Small intestine (tissue), 7 donors: ENCODE measurements around the gene RNF212B. TPM values are rescaled to one million over a fixed set of nuclear protein-coding genes. Genes with fewer than 3 reads are reported as not detected.
"Not testable (repeated sequence)": the region's sequence is repeated elsewhere in the genome, so short reads cannot be mapped to it uniquely, and the experiment has no call there.

Experiments used
- DNase-seq, 2 donors: peaks; one replicate each; pipeline versions ENCODE4 v3.0.0 to v3.0.0-alpha.2; 2013
- FAIRE-seq: peaks from 2 replicates; lab custom pipeline; 2012; peaks lifted over from hg19 to GRCh38; lab: Jason Lieb, UNC
- H3K27ac ChIP-seq, 3 donors: one replicate each; pipeline ENCODE4 v1.5.1; 2013; ENCODE audit warnings: low read length in 2 of 3, mild to moderate bottlenecking in 2 of 3, control low read depth in 1 of 3, inconsistent platforms in 1 of 3, low read depth in 1 of 3, moderate library complexity in 1 of 3
- H3K27me3 ChIP-seq, 3 donors: one replicate each; pipeline ENCODE4 v1.6.1; 2013; ENCODE audit warnings: low read length in 3 of 3, inconsistent platforms in 1 of 3; ENCODE audit not compliant: control insufficient read depth in 3 of 3, insufficient read depth in 3 of 3
- H3K36me3 ChIP-seq, 3 donors: one replicate each; pipeline ENCODE4 v1.6.1; 2013; ENCODE audit warnings: low read length in 3 of 3, inconsistent platforms in 1 of 3, low read depth in 1 of 3, mild to moderate bottlenecking in 1 of 3, moderate library complexity in 1 of 3; ENCODE audit not compliant: control insufficient read depth in 3 of 3, insufficient read depth in 2 of 3
- H3K4me1 ChIP-seq, 3 donors: one replicate each; pipeline ENCODE4 v1.6.1; 2013; ENCODE audit warnings: low read length in 2 of 3, inconsistent platforms in 1 of 3, low read depth in 1 of 3, mild to moderate bottlenecking in 1 of 3, moderate library complexity in 1 of 3; ENCODE audit not compliant: control insufficient read depth in 3 of 3, insufficient read depth in 2 of 3
- H3K4me3 ChIP-seq, 3 donors: one replicate each; pipeline ENCODE4 v1.5.1; 2013; ENCODE audit warnings: low read length in 3 of 3, control low read depth in 1 of 3, inconsistent platforms in 1 of 3, low read depth in 1 of 3, mild to moderate bottlenecking in 1 of 3, moderate library complexity in 1 of 3
- H3K9me3 ChIP-seq, 2 donors: one replicate each; pipeline ENCODE4 v1.6.1; 2013; ENCODE audit warnings: low read depth in 1 of 2, low read length in 1 of 2; ENCODE audit not compliant: control insufficient read depth in 2 of 2, insufficient read depth in 1 of 2
- WGBS, 3 donors: extraction: QIAGEN DNeasy Blood & Tissue Kit; methylation state at CpG; one replicate each; pipeline ENCODE4 v1.1.7; 2013; 5-methylcytosine and 5-hydroxymethylcytosine counted together
- polyA plus RNA-seq, 4 donors: library from polyadenylated mRNA; stranded (reverse) in 3 of 4; unstranded in 1 of 4; fragments of 200-250 nt in 3 of 4; fragments of 120-200 nt in 1 of 4; gene quantifications; one replicate each; pipeline versions ENCODE4 v1.2.1 to v1.2.3, GENCODE V29; 2013
- donor health status: healthy with polysubstance abuse.
- donor health status: control.
- donor health status: control.
- donor health status: Bipolar disorder and iron deficiency.
- donor health status: healthy.

Gene RNF212B
- polyA plus RNA-seq, 4 donors: 0.07 to 0.45 (median 0.27) TPM; not detected in 1

DNA sequence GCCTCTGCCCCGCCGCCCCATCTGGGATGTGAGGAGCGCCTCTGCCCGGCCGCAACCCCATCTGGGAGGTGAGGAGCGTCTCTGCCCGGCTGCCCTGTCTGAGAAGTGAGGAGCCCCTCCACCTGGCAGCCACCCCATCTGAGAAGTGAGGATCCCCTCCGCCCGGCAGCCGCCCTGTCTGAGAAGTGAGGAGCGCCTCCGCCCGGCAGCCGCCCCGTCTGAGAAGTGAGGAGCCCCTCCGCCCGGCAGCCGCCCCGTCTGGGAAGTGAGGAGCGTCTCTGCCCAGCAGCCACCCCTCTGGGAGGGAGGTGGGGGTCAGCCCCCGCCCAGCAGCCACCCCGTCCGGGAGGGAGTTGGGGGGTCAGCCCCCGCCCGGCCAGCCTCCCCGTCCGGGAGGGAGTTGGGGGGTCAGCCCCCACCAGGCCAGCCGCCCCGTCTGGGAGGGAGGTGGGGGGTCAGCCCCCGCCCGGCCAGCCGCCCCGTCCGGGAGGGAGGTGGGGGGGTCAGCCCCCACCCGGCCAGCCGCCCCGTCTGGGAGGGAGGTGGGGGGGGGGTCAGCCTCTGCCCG, 5.4 kb upstream of the RNF212B start:
- H3K4me1 ChIP-seq, DNase-seq, H3K36me3 ChIP-seq, H3K27ac ChIP-seq, FAIRE-seq, H3K4me3 ChIP-seq, H3K9me3 ChIP-seq, H3K27me3 ChIP-seq: not testable (repeated sequence)
- 90 to 91% (median 90%) methylated on average over 10 to 38 of the region's 38 CpGs for WGBS, 3 donors

DNA sequence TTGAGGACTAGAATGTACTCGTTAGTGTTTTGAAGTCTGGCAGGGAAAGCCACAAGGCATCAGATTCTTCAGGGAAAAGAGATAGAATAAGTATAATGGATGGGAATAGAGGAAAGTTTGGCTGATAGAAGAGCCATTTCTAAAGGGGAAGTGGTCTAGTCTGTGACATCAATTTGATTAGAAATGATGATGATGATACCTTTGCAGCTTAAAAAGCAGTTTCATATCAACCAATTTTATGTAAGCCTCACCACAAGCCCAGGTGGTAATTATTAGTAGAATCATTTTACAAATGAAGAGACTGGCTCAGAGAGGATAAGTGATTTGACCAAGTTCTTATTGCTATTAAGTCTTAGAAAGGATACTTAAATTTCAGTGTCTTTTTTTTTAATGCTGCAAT, 2.9 kb downstream of the RNF212B start:
- no peak for FAIRE-seq
- Histone ChIP-seq H3K36me3 (no peaks in the 10 kb centered on the region), H3K9me3 (no peaks in the 10 kb centered on the region), H3K27me3 (no peaks in the 10 kb centered on the region), H3K4me1 (peaks cover 0 to 22% (median 0%) of the 10 kb centered on the region in 3 donors), H3K27ac (no peak overlapping the region), H3K4me3 (no peak overlapping the region)
- DNase-seq: no peak
- 78 to 90% (median 82%) methylated on average over 1 of the region's 1 CpG for WGBS, 3 donors

DNA sequence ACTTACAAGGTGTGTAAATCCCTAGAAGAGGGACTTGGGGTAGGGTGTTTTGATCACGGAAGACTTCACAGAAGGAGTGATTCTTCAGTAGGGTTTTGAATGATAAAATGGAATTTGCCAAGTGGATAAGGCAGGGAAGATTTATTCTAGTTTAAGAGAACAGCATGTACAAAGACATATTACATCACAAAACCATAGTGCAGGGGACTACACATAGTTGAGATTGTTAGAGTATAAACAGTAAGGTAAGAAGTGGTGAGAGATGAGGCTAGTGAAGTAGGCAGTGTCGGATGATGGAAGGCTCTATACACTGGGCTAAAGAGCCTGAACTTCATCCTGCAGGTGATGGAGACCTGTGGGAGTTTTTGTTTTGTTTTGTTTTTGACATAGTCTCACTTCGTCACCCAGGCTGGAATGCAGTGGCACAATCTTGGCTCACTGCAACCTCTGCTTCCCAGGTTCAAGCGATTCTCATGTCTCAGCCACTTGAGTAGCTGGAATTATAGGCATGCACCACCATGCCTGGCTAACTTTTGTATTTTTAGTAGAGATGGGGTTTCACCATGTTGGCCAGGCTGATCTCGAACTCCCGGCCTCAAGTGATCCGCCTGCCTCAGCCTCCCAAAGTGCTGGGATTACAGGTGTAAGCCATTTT, 3.5 kb downstream of the RNF212B start:
- not testable (repeated sequence) for H3K9me3 ChIP-seq, H3K4me3 ChIP-seq, DNase-seq, H3K27me3 ChIP-seq, FAIRE-seq, H3K36me3 ChIP-seq, H3K27ac ChIP-seq
- WGBS, 3 donors: 92 to 97% (median 94%) methylated on average over 7 of the region's 7 CpGs
- peaks cover 0 to 27% (median 0%) of the 10 kb centered on the region in 3 donors for H3K4me1 ChIP-seq

- Histone ChIP-seq H3K9me3 (no peaks in the 10 kb centered on the region), H3K36me3 (no peaks in the 10 kb centered on the region), H3K4me1 (peaks cover 0 to 28% (median 0%) of the 10 kb centered on the region in 3 donors), H3K27ac (no peak overlapping the region), H3K4me3 (no peak overlapping the region), H3K27me3 (no peaks in the 10 kb centered on the region)
- FAIRE-seq (no peak), DNase-seq (no peak)
- WGBS, 3 donors: 85 to 96% (median 93%) methylated on average over 2 of the region's 3 CpGs
These were observed 4.3 kb downstream of the RNF212B start for GRCh38 chr14:23242076-23242475.

DNA sequence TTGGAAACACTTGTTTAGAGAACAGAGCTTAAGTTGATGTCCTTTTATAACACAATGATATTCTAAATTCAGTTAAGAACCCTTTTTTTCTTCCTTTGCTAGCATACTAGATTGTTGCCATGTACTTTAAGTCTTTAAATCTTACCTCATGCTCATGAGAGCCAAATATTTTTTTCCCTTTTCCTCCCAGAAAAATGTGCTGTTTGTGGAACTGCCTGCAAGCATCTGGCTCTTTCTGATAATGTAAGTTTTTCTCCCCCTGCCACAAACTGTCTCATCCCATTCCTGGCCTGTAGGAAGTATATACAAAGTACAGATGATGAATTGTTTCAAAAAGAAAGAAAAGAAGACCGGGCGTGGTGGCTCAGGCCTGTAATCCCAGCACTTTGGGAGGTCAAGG, 5.3 kb downstream of the RNF212B start:
- 78 to 97% (median 92%) methylated on average over 2 of the region's 2 CpGs for WGBS, 3 donors
- H3K27ac ChIP-seq: no peak overlapping the region

DNA sequence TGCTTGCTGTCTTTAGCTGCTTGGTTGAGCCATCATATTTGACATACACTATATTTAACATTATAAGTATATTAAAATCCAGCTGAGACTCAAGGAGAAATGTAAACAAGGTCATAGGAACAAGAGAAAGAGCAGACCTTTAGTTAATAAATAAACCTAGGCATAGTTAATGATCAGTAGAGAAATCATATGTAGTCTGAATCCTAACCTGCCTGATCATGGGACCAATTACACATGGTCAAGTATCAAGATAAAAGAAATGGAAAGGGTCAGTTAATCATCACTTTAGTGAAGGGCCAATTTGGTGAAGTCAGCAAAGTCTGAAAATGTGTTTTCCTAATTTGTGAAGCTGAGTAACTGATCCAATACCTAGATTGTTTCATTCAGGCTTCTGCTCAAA, 7.5 kb downstream of the RNF212B start:
- Histone ChIP-seq H3K27me3 (no peaks in the 10 kb centered on the region), H3K9me3 (peaks cover 0 to 3% of the 10 kb centered on the region in 2 donors), H3K27ac (peak overlapping the region in 2 of 3 donors; percentile 78 to 85), H3K4me1 (peaks cover 0 to 26% (median 0%) of the 10 kb centered on the region in 3 donors), H3K4me3 (no peak overlapping the region), H3K36me3 (no peaks in the 10 kb centered on the region)
- peak; percentile 76 to 78 for DNase-seq
- peak; percentile 81 for FAIRE-seq

More for the DNA sequence above, 5.3 kb downstream of the RNF212B start:
- Histone ChIP-seq H3K4me1 (peaks cover 0 to 25% (median 0%) of the 10 kb centered on the region in 3 donors), H3K27me3 (no peaks in the 10 kb centered on the region), H3K9me3 (peaks cover 0 to 3% of the 10 kb centered on the region in 2 donors), H3K36me3 (no peaks in the 10 kb centered on the region), H3K4me3 (no peak overlapping the region)
- DNase-seq: no peak
- FAIRE-seq: no peak

GRCh38 chr14:23248601-23249000, 10.9 kb downstream of the RNF212B start:
- WGBS, 3 donors: 84 to 91% (median 88%) methylated on average over 7 of the region's 7 CpGs

GRCh38 chr14:23249824-23250223, 12.1 kb downstream of the RNF212B start:
- H3K36me3 ChIP-seq: no peaks in the 10 kb centered on the region
- H3K4me3 ChIP-seq: no peak overlapping the region
- H3K9me3 ChIP-seq: peaks cover 0 to 3% of the 10 kb centered on the region in 2 donors
- H3K4me1 ChIP-seq: peaks cover 0 to 15% (median 0%) of the 10 kb centered on the region in 3 donors
- peaks cover 0 to 2% (median 0%) of the 10 kb centered on the region in 3 donors for H3K27me3 ChIP-seq
- H3K27ac ChIP-seq: no peak overlapping the region
- peak in 1 of 2 donors; percentile 6 for DNase-seq
- WGBS, 3 donors: 55 to 71% (median 63%) methylated on average over 6 of the region's 6 CpGs
- FAIRE-seq: no peak

More at GRCh38 chr14:23248601-23249000, 10.9 kb downstream of the RNF212B start:
- Histone ChIP-seq H3K4me1 (peaks cover 0 to 26% (median 0%) of the 10 kb centered on the region in 3 donors), H3K36me3 (no peaks in the 10 kb centered on the region), H3K4me3 (no peak overlapping the region), H3K9me3 (peaks cover 0 to 3% of the 10 kb centered on the region in 2 donors), H3K27ac (no peak overlapping the region), H3K27me3 (peaks cover 0 to 2% (median 0%) of the 10 kb centered on the region in 3 donors)
- FAIRE-seq: no peak
- DNase-seq: no peak
